Keratinocyte (primary cell): ENCODE measurements around the gene ZBED3. TPM values are rescaled to one million over a fixed set of nuclear protein-coding genes. Genes with fewer than 3 reads are reported as not detected.

Experiments
- DNase-seq: peaks from one replicate; pipeline ENCODE4 v3.0.0-alpha.2; 2011; ENCODE audit warnings: low read depth, missing footprints, low spot score
- FAIRE-seq: peaks from 2 replicates; lab custom pipeline; 2011; peaks lifted over from hg19 to GRCh38; lab: Jason Lieb, UNC
- H2AFZ ChIP-seq: 2 replicates; pipeline ENCODE4 v1.6.0; 2012; ENCODE audit warnings: low read length, control low read depth, inconsistent platforms; ENCODE audit not compliant: control insufficient read depth
- H3K27ac ChIP-seq: 2 replicates; pipeline ENCODE4 v1.5.1; 2011; ENCODE audit warnings: low read length; ENCODE audit not compliant: control insufficient read depth, insufficient read depth
- H3K27me3 ChIP-seq: 3 replicates; pipeline ENCODE4 v1.6.0; 2011; ENCODE audit warnings: low read length; ENCODE audit not compliant: control insufficient read depth, insufficient read depth; ENCODE audit errors: extremely low read depth
- H3K36me3 ChIP-seq, 2 experiments: 2 replicates in 1 of 2; 3 replicates in 1 of 2; pipeline ENCODE4 v1.5.1; 2011; ENCODE audit warnings: low read length in 2 of 2, mild to moderate bottlenecking in 1 of 2; ENCODE audit not compliant: control insufficient read depth in 2 of 2, insufficient read depth in 2 of 2; ENCODE audit errors: extremely low read depth in 1 of 2
- H3K4me1 ChIP-seq: 3 replicates; pipeline ENCODE4 v1.5.1; 2011; ENCODE audit warnings: low read length; ENCODE audit not compliant: control insufficient read depth, insufficient read depth; ENCODE audit errors: extremely low read depth
- H3K4me2 ChIP-seq: 3 replicates; pipeline ENCODE4 v1.6.0; 2011; ENCODE audit warnings: low read depth, low read length; ENCODE audit not compliant: control insufficient read depth, insufficient read depth; ENCODE audit errors: extremely low read depth
- H3K4me3 ChIP-seq, 3 experiments: fragments of 200-600 bp in 1 of 3; sonication (generic) in 1 of 3; 2 replicates in 2 of 3; 3 replicates in 1 of 3; pipeline ENCODE4 v1.5.1; 2011 to 2016; ENCODE audit warnings: low read length in 3 of 3, mild to moderate bottlenecking in 3 of 3, control low read depth in 2 of 3, inconsistent platforms in 1 of 3, low read depth in 1 of 3, mixed read lengths in 1 of 3, mixed run types in 1 of 3, moderate library complexity in 1 of 3; ENCODE audit not compliant: control insufficient read depth in 2 of 3, insufficient read depth in 2 of 3; ENCODE audit errors: extremely low read depth in 1 of 3
- H3K79me2 ChIP-seq: 2 replicates; pipeline ENCODE4 v1.6.0; 2012; ENCODE audit warnings: low read length; ENCODE audit not compliant: control insufficient read depth, insufficient read depth
- H3K9ac ChIP-seq: 3 replicates; pipeline ENCODE4 v1.6.0; 2011; ENCODE audit warnings: low read length; ENCODE audit not compliant: control insufficient read depth, insufficient read depth; ENCODE audit errors: extremely low read depth
- H3K9me1 ChIP-seq: 3 replicates; pipeline ENCODE4 v1.6.0; 2011; ENCODE audit warnings: low read length; ENCODE audit not compliant: control insufficient read depth, insufficient read depth; ENCODE audit errors: extremely low read depth
- H3K9me3 ChIP-seq: 2 replicates; pipeline ENCODE4 v1.5.1; 2012; ENCODE audit warnings: low read depth, low read length; ENCODE audit not compliant: control insufficient read depth
- H4K20me1 ChIP-seq: 3 replicates; pipeline ENCODE4 v1.6.0; 2011; ENCODE audit warnings: low read length; ENCODE audit not compliant: control insufficient read depth, insufficient read depth; ENCODE audit errors: extremely low read depth
- CTCF ChIP-seq, 3 experiments: IDR thresholded peaks in 1 of 3; conservative IDR thresholded peaks in 1 of 3; optimal IDR thresholded peaks in 1 of 3; 2 replicates in 2 of 3; 3 replicates in 1 of 3; pipeline versions ENCODE3 to v1.5.1; 2011; ENCODE audit warnings: low read length in 3 of 3, mild to moderate bottlenecking in 3 of 3, moderate library complexity in 2 of 3, control low read depth in 1 of 3, inconsistent platforms in 1 of 3; ENCODE audit not compliant: insufficient read depth in 2 of 3; ENCODE audit errors: extremely low read depth in 1 of 3
- EZH2 ChIP-seq: IDR thresholded peaks from one replicate; pipeline ENCODE4 v1.6.1; 2012; ENCODE audit warnings: inconsistent platforms, mild to moderate bottlenecking, low read length, moderate library complexity
- dilution Hi-C: fragments of 300-500 bp; cut with MboI; formaldehyde crosslinking; loops from one replicate; pipeline ENCODE4 v1.7.0; 2020; ENCODE audit warnings: low sequenced_read_pairs; ENCODE audit not compliant: extremely low pct_ligation_motif_present
- polyA plus RNA-seq, 5 experiments: library from polyadenylated mRNA; depleted of rRNA in 3 of 5; stranded (reverse) in 3 of 5; stranded (forward) in 1 of 5; unstranded in 1 of 5; fragments of >200 nt; gene quantifications; 1 replicate in 1 of 5; 2 replicates in 3 of 5; 3 replicates in 1 of 5; pipeline versions ENCODE4 v1.2.1 to v1.2.3, GENCODE V29; 2011 to 2012; ENCODE audit warnings: missing spikeins in 2 of 5, low read depth in 1 of 5, low replicate concordance in 1 of 5

The ZBED3 gene
- polyA plus RNA-seq, 1 donor (not counting 4 experiments of a cell fraction or from before 2014, with no cell fraction given): 0.59 TPM

- H3K27me3 ChIP-seq: no peaks in the 10 kb centered on the region
- no peaks in the 10 kb centered on the region for H3K9me1 ChIP-seq
- H2AFZ ChIP-seq: no peak overlapping the region
- no peak overlapping the region for H3K27ac ChIP-seq
- no peak overlapping the region for H3K4me2 ChIP-seq
- TF ChIP-seq EZH2 (no peak), CTCF (optimal IDR thresholded peaks at IDR 0.05 in 1 of 3, IDR thresholded peaks at IDR 0.05 in 1 of 3, conservative IDR thresholded peaks at IDR 0.05 in 1 of 3; ENCODE audit: extremely low read depth in 1 of 3, insufficient read depth in 2 of 3, low read length in 3 of 3) (no peak)
- dilution Hi-C loops: no loop called here
- H3K9ac ChIP-seq: no peak overlapping the region
- DNase-seq (no peak), FAIRE-seq (no peak)
- no peak overlapping the region for H3K4me3 ChIP-seq
- peaks cover 4% of the 10 kb centered on the region for H3K4me1 ChIP-seq
- no peaks in the 10 kb centered on the region for H4K20me1 ChIP-seq
- no peaks in the 10 kb centered on the region for H3K79me2 ChIP-seq
- no peaks in the 10 kb centered on the region for H3K9me3 ChIP-seq
- H3K36me3 ChIP-seq: no peaks in the 10 kb centered on the region
Measured at GRCh38 chr5:77083088-77083487, 4.0 kb downstream of the ZBED3 start.

DNA sequence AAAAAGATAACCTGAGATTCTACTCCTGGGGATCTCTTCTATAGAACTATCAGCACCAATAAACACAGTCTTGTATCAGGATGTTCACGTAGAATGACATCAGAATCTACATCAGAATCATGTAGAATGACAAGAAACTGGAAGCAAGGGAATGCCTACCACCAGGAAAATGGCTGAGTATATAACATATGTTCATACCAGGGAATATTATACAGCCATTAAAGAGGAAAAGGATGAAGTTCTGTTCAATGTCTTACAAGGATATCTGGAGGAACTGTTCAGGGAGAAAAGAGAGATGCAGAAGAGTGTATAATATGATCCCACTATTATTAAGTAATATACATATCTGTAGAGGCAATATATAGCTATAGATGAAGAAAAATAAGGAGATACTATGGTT lies 4.8 kb downstream of the ZBED3 start:
- no peak for FAIRE-seq
- dilution Hi-C loops: no loop called here

More for the DNA sequence above, 4.8 kb downstream of the ZBED3 start:
- Histone ChIP-seq H3K9ac (no peak overlapping the region), H3K9me3 (no peaks in the 10 kb centered on the region), H3K9me1 (no peaks in the 10 kb centered on the region), H3K36me3 (no peaks in the 10 kb centered on the region), H3K79me2 (no peaks in the 10 kb centered on the region), H3K27ac (no peak overlapping the region), H3K4me1 (peaks cover 4% of the 10 kb centered on the region), H4K20me1 (no peaks in the 10 kb centered on the region), H2AFZ (no peak overlapping the region), H3K27me3 (no peaks in the 10 kb centered on the region), H3K4me3 (no peak overlapping the region), H3K4me2 (no peak overlapping the region)
- no peak for DNase-seq
- TF ChIP-seq CTCF (optimal IDR thresholded peaks at IDR 0.05 in 1 of 3, IDR thresholded peaks at IDR 0.05 in 1 of 3, conservative IDR thresholded peaks at IDR 0.05 in 1 of 3; ENCODE audit: extremely low read depth in 1 of 3, insufficient read depth in 2 of 3, low read length in 3 of 3): no peak
- TF ChIP-seq EZH2: no peak
